GM18858 (cell line): Measurements from ENCODE around the gene C11orf91.

Source experiments
- ATAC-seq: cut with Tn5 transposase; IDR thresholded peaks from one replicate; pipeline ENCODE4 v1.9.1; 2021; ENCODE audit not compliant: unreplicated experiment

Gene C11orf91

DNA sequence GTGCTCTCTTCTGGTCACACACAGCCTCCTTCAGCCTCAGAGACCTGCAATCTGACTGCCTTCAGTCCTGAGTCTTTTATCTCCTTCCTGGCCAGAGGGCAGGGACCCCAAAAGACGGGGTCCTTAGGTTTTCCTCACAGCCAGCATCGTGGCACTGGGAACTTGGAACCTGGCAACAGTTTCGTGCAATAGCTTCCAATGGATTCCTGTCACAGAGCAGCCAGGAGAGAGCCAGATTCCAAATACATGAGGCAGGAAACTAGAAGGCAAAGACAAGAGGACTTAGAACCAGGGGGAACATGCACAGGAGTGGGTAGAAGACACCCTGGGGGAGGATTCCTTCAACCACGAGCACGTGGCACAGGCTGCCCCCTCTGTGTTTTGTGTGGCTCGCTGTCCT is 48.6 kb downstream of the C11orf91 start:
- ATAC-seq = no peak

DNA sequence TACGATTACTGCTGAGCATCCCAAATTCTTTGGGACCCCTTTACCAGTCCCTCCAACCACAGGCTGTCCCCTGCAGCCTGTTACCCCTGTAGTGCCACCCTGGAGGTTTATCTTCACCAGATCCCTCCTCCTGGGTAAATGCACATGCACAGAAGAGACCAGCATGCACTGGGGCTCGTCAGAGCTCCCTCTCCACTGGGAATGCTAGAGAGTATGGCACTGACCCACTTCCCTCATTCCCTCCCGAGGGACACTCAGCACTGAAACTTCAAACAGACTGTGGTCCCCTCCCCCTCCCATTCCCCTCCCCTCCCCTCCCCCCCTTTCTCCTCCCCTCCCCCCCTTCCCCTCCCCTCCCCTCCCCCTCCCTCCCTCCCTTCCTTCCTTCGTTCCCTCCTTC is 49.1 kb downstream of the C11orf91 start:
- no peak for ATAC-seq

DNA sequence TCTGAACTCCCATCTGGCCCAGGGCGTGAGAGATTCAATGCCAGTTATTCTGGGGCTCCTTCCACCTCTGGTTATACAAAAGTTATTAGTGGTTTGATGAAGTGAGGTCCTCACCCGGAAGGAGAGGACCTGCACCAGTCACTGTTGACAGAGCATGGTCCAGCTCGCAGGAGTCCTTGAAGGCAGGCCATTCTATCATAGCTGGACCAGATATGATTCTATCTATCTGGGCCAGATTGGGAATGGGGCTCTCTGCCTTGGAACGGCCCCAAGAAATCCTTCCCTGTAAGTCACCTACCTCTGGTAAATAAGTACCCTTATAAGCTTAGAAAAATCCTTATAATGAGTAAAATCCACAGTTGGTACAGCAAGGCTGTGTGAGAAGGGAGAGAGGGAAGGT is 50.7 kb downstream of the C11orf91 start:
- no peak for ATAC-seq
